DMS114 treated with DMSO at 0.1 percent for 48 hours (cell line): ENCODE measurements around the gene BAHD1.

Experiments
- DNase-seq: peaks from one replicate; lab custom pipeline; 2025; ENCODE audit not compliant: unreplicated experiment; lab: John Stamatoyannopoulos, UW

BAHD1 gene

GRCh38 chr15:40464595-40465185 lies 23.9 kb downstream of the BAHD1 start:
- no peak for DNase-seq

- DNase-seq, result no peak
Measured at GRCh38 chr15:40465939-40466338, 25.2 kb downstream of the BAHD1 start.

- DNase-seq, result no peak
Measured at GRCh38 chr15:40466426-40467260, 25.9 kb downstream of the BAHD1 start.

GRCh38 chr15:40467261-40467615 lies 26.5 kb downstream of the BAHD1 start:
- DNase-seq, result no peak

- no peak for DNase-seq
Measured at GRCh38 chr15:40468898-40469331, 28.2 kb downstream of the BAHD1 start.

GRCh38 chr15:40469776-40470390 lies 29.1 kb downstream of the BAHD1 start:
- DNase-seq, result no peak

- peak; percentile 46 for DNase-seq
Measured at GRCh38 chr15:40470423-40471104, 29.8 kb downstream of the BAHD1 start, which contains the start of gene CHST14. CHST14 (plus strand) TSS chr15:40470984; CDS start chr15:40471214, 230 bp downstream.

GRCh38 chr15:40471105-40471807 lies 30.5 kb downstream of the BAHD1 start:
- no peak for DNase-seq

- DNase-seq, result no peak
Measured at GRCh38 chr15:40471808-40472150, 31.0 kb downstream of the BAHD1 start.

- DNase-seq, result no peak
Measured at GRCh38 chr15:40472171-40472727, 31.5 kb downstream of the BAHD1 start.

GRCh38 chr15:40474581-40474980 lies 33.8 kb downstream of the BAHD1 start:
- no peak for DNase-seq

- no peak for DNase-seq
Measured at GRCh38 chr15:40477642-40478327, 37.0 kb downstream of the BAHD1 start.

GRCh38 chr15:40479024-40479423 lies 38.3 kb downstream of the BAHD1 start:
- DNase-seq, result no peak

- no peak for DNase-seq
Measured at GRCh38 chr15:40481341-40482074, 40.8 kb downstream of the BAHD1 start.

GRCh38 chr15:40483919-40484318 lies 43.2 kb downstream of the BAHD1 start:
- DNase-seq, result no peak

- DNase-seq, result no peak
Measured at GRCh38 chr15:40486066-40486770, 45.5 kb downstream of the BAHD1 start.

GRCh38 chr15:40487816-40488682 lies 47.3 kb downstream of the BAHD1 start:
- DNase-seq, result no peak
